Non-pigmented ciliary epithelial cell (primary cell): ENCODE data around the gene CX3CL1.
"Not testable (repeated sequence)": the region's sequence is repeated elsewhere in the genome, so short reads cannot be mapped to it uniquely, and the experiment has no call there.

Experiments used
- DNase-seq: peaks from one replicate; pipeline ENCODE4 v3.0.0-alpha.2; 2010; ENCODE audit warnings: low read depth

The CX3CL1 gene

GRCh38 chr16:57372372-57373116 lies at the start of gene CX3CL1:
Gene CX3CL1 (plus strand): TSS chr16:57372490. CDS start chr16:57372569, 79 bp downstream.
- DNase-seq = no peak

GRCh38 chr16:57324749-57325148 lies 47.5 kb upstream of the CX3CL1 start:
- DNase-seq = no peak

- no peak for DNase-seq
These were observed 46.8 kb upstream of the CX3CL1 start for GRCh38 chr16:57325458-57325857.

GRCh38 chr16:57329718-57330327 lies 42.5 kb upstream of the CX3CL1 start:
- no peak for DNase-seq

GRCh38 chr16:57331355-57331754 lies 40.9 kb upstream of the CX3CL1 start:
- DNase-seq = no peak

- no peak for DNase-seq
These were observed 38.9 kb upstream of the CX3CL1 start for GRCh38 chr16:57333402-57333801.

- no peak for DNase-seq
These were observed 36.9 kb upstream of the CX3CL1 start for GRCh38 chr16:57335366-57335765.

- no peak for DNase-seq
These were observed 31.2 kb upstream of the CX3CL1 start for GRCh38 chr16:57341062-57341440.

- DNase-seq = peak; percentile 88
These were observed 30.6 kb upstream of the CX3CL1 start for GRCh38 chr16:57341441-57342303.

GRCh38 chr16:57342606-57343005 lies 29.7 kb upstream of the CX3CL1 start:
- DNase-seq = not testable (repeated sequence)

- no peak for DNase-seq
These were observed 29.1 kb upstream of the CX3CL1 start for GRCh38 chr16:57343221-57343620.

- not testable (repeated sequence) for DNase-seq
These were observed 28.2 kb upstream of the CX3CL1 start for GRCh38 chr16:57344094-57344493.

GRCh38 chr16:57345021-57345420 lies 27.3 kb upstream of the CX3CL1 start:
- no peak for DNase-seq

- DNase-seq = no peak
These were observed 26.6 kb upstream of the CX3CL1 start for GRCh38 chr16:57345666-57346204.

- no peak for DNase-seq
These were observed 24.4 kb upstream of the CX3CL1 start for GRCh38 chr16:57347858-57348257.

- no peak for DNase-seq
These were observed 24.0 kb upstream of the CX3CL1 start for GRCh38 chr16:57348327-57348726.

- no peak for DNase-seq
These were observed 22.9 kb upstream of the CX3CL1 start for GRCh38 chr16:57349212-57350031.

GRCh38 chr16:57352636-57353047 lies 19.6 kb upstream of the CX3CL1 start:
- DNase-seq = no peak

- no peak for DNase-seq
These were observed 18.0 kb upstream of the CX3CL1 start for GRCh38 chr16:57354311-57354710.

GRCh38 chr16:57355898-57356414 lies 16.3 kb upstream of the CX3CL1 start:
- no peak for DNase-seq

- no peak for DNase-seq
These were observed 15.7 kb upstream of the CX3CL1 start for GRCh38 chr16:57356547-57356946.
